Transverse colon (tissue), 4 donors: Measurements from ENCODE around the gene SMIM12. TPM values are rescaled to one million over a fixed set of nuclear protein-coding genes. Genes with fewer than 3 reads are reported as not detected.

Source experiments
- DNase-seq: peaks from one replicate; pipeline ENCODE4 v3.0.0-alpha.2; 2019
- H3K27ac ChIP-seq, 4 donors: fragments of 200-600 bp; sonication (generic); 2 replicates each; pipeline ENCODE4 v1.5.1; 2016 to 2018; ENCODE audit warnings: inconsistent platforms in 4 of 4
- H3K27me3 ChIP-seq: fragments of 200-600 bp; sonication (generic); 2 replicates; pipeline ENCODE4 v1.5.1; 2017; ENCODE audit warnings: inconsistent platforms
- H3K36me3 ChIP-seq, 4 donors: fragments of 200-600 bp; sonication (generic); 2 replicates each; pipeline ENCODE4 v1.5.1; 2017 to 2019; ENCODE audit warnings: inconsistent platforms in 4 of 4
- H3K4me1 ChIP-seq, 4 donors: fragments of 200-600 bp; sonication (generic); 2 replicates each; pipeline ENCODE4 v1.5.1; 2017 to 2020; ENCODE audit warnings: inconsistent platforms in 4 of 4
- H3K4me3 ChIP-seq, 4 donors: fragments of 200-600 bp; sonication (generic); 1 replicate in 1 of 4; 2 replicates in 3 of 4; pipeline versions ENCODE4 v1.5.1 to v1.6.1; 2017 to 2019; ENCODE audit warnings: inconsistent platforms in 4 of 4
- H3K9me3 ChIP-seq, 2 donors: fragments of 200-600 bp; sonication (generic); 2 replicates each; pipeline ENCODE4 v1.5.1; 2017 to 2019; ENCODE audit warnings: inconsistent platforms in 2 of 2
- EP300 ChIP-seq: sonication (generic); formaldehyde crosslinking; IDR thresholded peaks from one replicate; pipeline ENCODE4 v1.6.1; 2017; ENCODE audit warnings: antibody characterized with exemption, low read depth
- POLR2A ChIP-seq: fragments of 450-650 bp; IDR thresholded peaks from one replicate; pipeline ENCODE4 v1.6.1; 2016; ENCODE audit warnings: antibody characterized with exemption, mild to moderate bottlenecking, moderate library complexity
- POLR2AphosphoS5 ChIP-seq, 3 donors: sonication (generic); formaldehyde crosslinking; IDR thresholded peaks; one replicate each; pipeline ENCODE4 v1.6.1; 2016; ENCODE audit warnings: antibody characterized with exemption in 3 of 3
- WGBS, 2 donors: methylation state at CpG; one replicate each; pipeline ENCODE4 v1.1.5; 2018; ENCODE audit warnings: low coverage in 1 of 2; 5-methylcytosine and 5-hydroxymethylcytosine counted together
- in situ Hi-C, 4 donors: fragments of 200-750 bp; cut with MboI; loops; one replicate each; pipeline versions ENCODE4 v1.15.0 to v1.15.1; 2017; ENCODE audit warnings: low sequenced_read_pairs in 3 of 4, low pct_ligation_motif_present in 1 of 4, low pct_unique_long_range_greater_than_20kb in 1 of 4
- intact Hi-C: fragments of 100-400 bp; cut with DNase I; formaldehyde crosslinking; loops from one replicate; pipeline ENCODE4 v1.15.1; 2023; ENCODE audit warnings: low total_unique reads
- total RNA-seq, 4 donors: library from RNA; depleted of rRNA; stranded (reverse); fragments of >200 nt; gene quantifications; one replicate each; pipeline ENCODE4 v1.1.0, GENCODE V29; 2016
- TF ChIP-seq, protein P1 (sequence below), 5 experiments: fragments of 200-600 bp in 3 of 5; fragments of 450-650 bp in 2 of 5; sonication (generic) in 3 of 5; IDR thresholded peaks; 1 replicate in 2 of 5; 2 replicates in 3 of 5; pipeline ENCODE4 v1.5.1; 2016 to 2017; ENCODE audit warnings: antibody characterized with exemption in 5 of 5, inconsistent platforms in 3 of 5, mild to moderate bottlenecking in 2 of 5, moderate library complexity in 1 of 5

The SMIM12 gene, protein sequence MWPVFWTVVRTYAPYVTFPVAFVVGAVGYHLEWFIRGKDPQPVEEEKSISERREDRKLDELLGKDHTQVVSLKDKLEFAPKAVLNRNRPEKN
- total RNA-seq, result 10 to 100 TPM; 14.2 to 42.2 (median 31.5) TPM

DNA sequence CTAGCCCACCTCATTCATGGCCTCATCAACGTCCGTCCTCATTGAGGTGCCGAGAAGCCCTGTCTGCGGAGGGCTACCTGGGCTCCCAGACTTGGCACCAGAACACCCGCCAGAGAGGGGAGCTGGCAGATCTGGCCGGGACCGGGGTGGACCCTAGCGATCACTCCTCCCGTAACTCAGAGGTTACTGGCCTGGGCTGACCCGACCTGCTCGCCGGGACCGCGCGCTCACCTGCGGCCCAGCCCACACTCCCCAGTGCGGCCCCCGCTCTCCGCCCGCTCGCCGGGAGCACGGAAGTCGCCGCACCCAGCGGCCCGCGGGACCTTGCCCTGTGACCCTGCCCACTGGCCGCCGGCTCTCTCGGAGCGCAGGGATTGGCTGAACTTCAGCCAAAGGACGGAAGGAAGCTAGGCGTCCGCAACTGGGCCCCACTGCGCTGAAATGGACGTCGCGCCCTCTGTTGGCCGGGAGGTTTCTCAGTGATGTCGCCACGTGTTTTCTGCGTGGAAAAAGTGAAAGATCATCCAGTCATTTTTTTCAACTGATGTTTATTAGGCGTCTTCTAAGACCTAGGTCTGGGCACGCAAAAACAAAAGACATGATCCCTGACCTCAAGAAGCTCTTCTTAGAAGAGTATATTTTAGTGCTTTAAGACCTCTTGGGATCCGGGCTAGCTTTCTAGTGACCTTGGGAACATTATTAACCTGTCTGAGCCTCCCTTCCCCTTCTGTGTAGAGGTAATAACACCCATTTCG, at the start of gene SMIM12:
Gene SMIM12, minus strand, starts transcription at position 304 of the 755 bp plus-strand sequence. CDS start 3,772 bp downstream, outside the sequence.
- Histone ChIP-seq H3K9me3 (no peaks in the 10 kb centered on the region), H3K4me3 (peak within 1 kb of the TSS; percentile 68 to 97 (median 79))
- in situ Hi-C loops, result no loop called here

DNA sequence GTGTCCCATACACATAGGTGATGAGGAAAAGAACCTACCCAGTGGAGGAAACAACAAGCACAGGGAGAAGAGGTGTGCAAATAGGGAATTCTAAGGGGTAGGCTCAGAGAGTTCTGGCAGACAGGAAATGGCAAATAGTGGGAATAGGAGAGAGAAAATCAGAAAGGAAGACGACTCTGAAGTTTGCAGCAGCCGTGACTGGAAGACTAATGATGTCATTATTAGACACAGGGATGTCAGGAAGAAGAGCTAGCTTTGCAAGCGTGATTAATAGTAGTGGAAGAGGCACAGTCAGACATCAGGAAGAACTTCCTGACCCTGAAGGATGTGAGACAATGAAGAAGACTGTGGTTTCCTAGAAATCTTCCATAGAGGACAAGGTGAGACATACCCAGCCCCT, 48.8 kb upstream of the SMIM12 start:
- in situ Hi-C loops (no loop called here), intact Hi-C loops (no loop called here)
- no peaks in the 10 kb centered on the region for H3K36me3 ChIP-seq
- no peak for DNase-seq
- no peak overlapping the region for H3K27ac ChIP-seq
- TF ChIP-seq POLR2AphosphoS5 (IDR thresholded peaks at IDR 0.05) (no peak), POLR2A (no peak), EP300 (no peak)
- TF ChIP-seq, protein P1, sequence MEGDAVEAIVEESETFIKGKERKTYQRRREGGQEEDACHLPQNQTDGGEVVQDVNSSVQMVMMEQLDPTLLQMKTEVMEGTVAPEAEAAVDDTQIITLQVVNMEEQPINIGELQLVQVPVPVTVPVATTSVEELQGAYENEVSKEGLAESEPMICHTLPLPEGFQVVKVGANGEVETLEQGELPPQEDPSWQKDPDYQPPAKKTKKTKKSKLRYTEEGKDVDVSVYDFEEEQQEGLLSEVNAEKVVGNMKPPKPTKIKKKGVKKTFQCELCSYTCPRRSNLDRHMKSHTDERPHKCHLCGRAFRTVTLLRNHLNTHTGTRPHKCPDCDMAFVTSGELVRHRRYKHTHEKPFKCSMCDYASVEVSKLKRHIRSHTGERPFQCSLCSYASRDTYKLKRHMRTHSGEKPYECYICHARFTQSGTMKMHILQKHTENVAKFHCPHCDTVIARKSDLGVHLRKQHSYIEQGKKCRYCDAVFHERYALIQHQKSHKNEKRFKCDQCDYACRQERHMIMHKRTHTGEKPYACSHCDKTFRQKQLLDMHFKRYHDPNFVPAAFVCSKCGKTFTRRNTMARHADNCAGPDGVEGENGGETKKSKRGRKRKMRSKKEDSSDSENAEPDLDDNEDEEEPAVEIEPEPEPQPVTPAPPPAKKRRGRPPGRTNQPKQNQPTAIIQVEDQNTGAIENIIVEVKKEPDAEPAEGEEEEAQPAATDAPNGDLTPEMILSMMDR (IDR thresholded peaks at IDR 0.05), result no peak
- H3K27me3 ChIP-seq, result no peaks in the 10 kb centered on the region
- 46 to 74% methylated on average over 3 of the region's 3 CpGs for whole genome bisulfite sequencing, 2 donors
- H3K4me3 ChIP-seq, result no peak overlapping the region
- H3K9me3 ChIP-seq, result no peaks in the 10 kb centered on the region
- no peaks in the 10 kb centered on the region for H3K4me1 ChIP-seq

More for the DNA sequence above, at the start of gene SMIM12:
- TF ChIP-seq, protein P1 (IDR thresholded peaks at IDR 0.05), result peak; percentile 77 to 91 (median 80)
- peak; percentile 96 for TF ChIP-seq POLR2A
- TF ChIP-seq EP300, result no peak
- peak; percentile 89 to 99 (median 97) for TF ChIP-seq POLR2AphosphoS5 (IDR thresholded peaks at IDR 0.05)
- Histone ChIP-seq H3K4me1 (peaks cover 11 to 38% (median 21%) of the 10 kb centered on the region in 4 donors), H3K27me3 (no peaks in the 10 kb centered on the region), H3K27ac (peak within 1 kb of the TSS; percentile 87 to 95 (median 90)), H3K36me3 (peaks cover 0 to 12% (median 5%) of the 10 kb centered on the region in 4 donors)
- DNase-seq, result peak; percentile 97
- intact Hi-C loops, result no loop called here
- WGBS, 2 donors, result 0 to 1% methylated on average over 3 to 38 of the region's 47 CpGs

DNA sequence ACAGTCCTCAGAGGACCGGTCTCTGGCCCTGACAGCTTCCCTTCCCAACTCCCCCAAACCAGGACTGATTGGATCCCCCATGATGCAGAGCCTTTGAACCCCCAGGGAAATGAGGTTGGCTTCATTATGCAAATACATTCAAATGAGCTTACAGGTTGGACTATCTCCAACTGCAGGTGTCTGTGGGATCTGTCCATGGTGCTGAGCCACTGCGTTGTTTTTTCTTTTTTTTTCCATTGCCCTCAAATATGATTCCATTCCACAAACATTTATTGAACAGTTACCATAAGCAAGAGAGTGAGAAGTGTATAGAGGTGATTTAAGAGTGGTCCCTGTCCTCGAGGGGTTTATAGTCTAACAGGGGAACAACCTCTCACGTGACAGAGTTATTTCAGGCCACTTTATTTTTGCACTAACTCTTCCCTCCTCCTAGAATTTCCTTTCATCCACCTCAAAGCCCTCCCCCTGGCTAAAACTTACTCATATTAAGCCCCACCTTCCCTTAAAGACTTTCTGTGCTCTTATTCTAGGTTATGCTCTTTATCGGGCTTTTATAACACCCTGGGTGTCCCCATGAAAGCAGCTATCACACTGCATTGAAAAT, 48.0 kb upstream of the SMIM12 start:
- no peak overlapping the region for H3K27ac ChIP-seq
- DNase-seq, result no peak
- H3K9me3 ChIP-seq, result no peaks in the 10 kb centered on the region
- intact Hi-C loops (no loop called here), in situ Hi-C loops (no loop called here)
- H3K27me3 ChIP-seq, result no peaks in the 10 kb centered on the region
- TF ChIP-seq EP300 (no peak), POLR2AphosphoS5 (IDR thresholded peaks at IDR 0.05) (no peak), POLR2A (no peak)
- TF ChIP-seq, protein P1 (IDR thresholded peaks at IDR 0.05), result no peak
- no peak overlapping the region for H3K4me3 ChIP-seq
- H3K4me1 ChIP-seq, result no peaks in the 10 kb centered on the region
- H3K36me3 ChIP-seq, result no peaks in the 10 kb centered on the region
- 47 to 60% methylated on average over 3 to 5 of the region's 5 CpGs for WGBS, 2 donors

- intact Hi-C loops, result no loop called here
- no peaks in the 10 kb centered on the region for H3K4me1 ChIP-seq
Observed at GRCh38 chr1:34906756-34907155, 47.2 kb upstream of the SMIM12 start.

More at GRCh38 chr1:34906756-34907155, 47.2 kb upstream of the SMIM12 start:
- H3K27ac ChIP-seq, result no peak overlapping the region
- H3K36me3 ChIP-seq, result no peaks in the 10 kb centered on the region
- TF ChIP-seq POLR2AphosphoS5 (IDR thresholded peaks at IDR 0.05) (no peak), EP300 (no peak), POLR2A (no peak)
- TF ChIP-seq, protein P1 (IDR thresholded peaks at IDR 0.05), result no peak
- in situ Hi-C loops, result no loop called here
- H3K4me3 ChIP-seq, result no peak overlapping the region
- no peaks in the 10 kb centered on the region for H3K9me3 ChIP-seq
- 50% methylated on average over 4 of the region's 4 CpGs; no CpG with 5 or more reads in 1 of the 2 donors for WGBS, 2 donors
- no peak for DNase-seq
- no peaks in the 10 kb centered on the region for H3K27me3 ChIP-seq
